Stimulated activated CD4-positive, alpha-beta T cell treated with anti-CD3 and anti-CD28 coated beads, Interleukin-4, amount 100 ng/mL, for 24 hours (primary cell): Measurements from ENCODE around the gene LAMA2.
"Not testable (repeated sequence)": the region's sequence is repeated elsewhere in the genome, so short reads cannot be mapped to it uniquely, and the experiment has no call there.

Experiments used
- DNase-seq: peaks from one replicate; pipeline ENCODE4 v3.0.0-alpha.2; 2020

Gene LAMA2

GRCh38 chr6:129014302-129014701 lies 131.4 kb downstream of the LAMA2 start:
- no peak for DNase-seq

- DNase-seq, result no peak
Observed at GRCh38 chr6:129015721-129016120, 132.8 kb downstream of the LAMA2 start.

- DNase-seq, result no peak
Observed at GRCh38 chr6:129016844-129017243, 133.9 kb downstream of the LAMA2 start.

- DNase-seq, result no peak
Observed at GRCh38 chr6:129022011-129022553, 139.1 kb downstream of the LAMA2 start.

GRCh38 chr6:129026601-129027000 lies 143.7 kb downstream of the LAMA2 start:
- DNase-seq, result no peak

GRCh38 chr6:129029778-129030177 lies 146.8 kb downstream of the LAMA2 start:
- DNase-seq, result no peak

- DNase-seq, result no peak
Observed at GRCh38 chr6:129030215-129030614, 147.3 kb downstream of the LAMA2 start.

- no peak for DNase-seq
Observed at GRCh38 chr6:129031051-129031599, 148.2 kb downstream of the LAMA2 start.

- DNase-seq, result no peak
Observed at GRCh38 chr6:129032602-129033001, 149.7 kb downstream of the LAMA2 start.

- no peak for DNase-seq
Observed at GRCh38 chr6:129033180-129033579, 150.2 kb downstream of the LAMA2 start.

- DNase-seq, result no peak
Observed at GRCh38 chr6:129033581-129033980, 150.6 kb downstream of the LAMA2 start.

GRCh38 chr6:129041563-129041962 lies 158.6 kb downstream of the LAMA2 start:
- no peak for DNase-seq

GRCh38 chr6:129046526-129046925 lies 163.6 kb downstream of the LAMA2 start:
- no peak for DNase-seq

GRCh38 chr6:129047834-129048233 lies 164.9 kb downstream of the LAMA2 start:
- no peak for DNase-seq

- DNase-seq, result no peak
Observed at GRCh38 chr6:129050086-129050485, 167.1 kb downstream of the LAMA2 start.

GRCh38 chr6:129053143-129053542 lies 170.2 kb downstream of the LAMA2 start:
- DNase-seq, result not testable (repeated sequence)

GRCh38 chr6:129055796-129056195 lies 172.9 kb downstream of the LAMA2 start:
- DNase-seq, result no peak

GRCh38 chr6:129059650-129060049 lies 176.7 kb downstream of the LAMA2 start:
- no peak for DNase-seq

GRCh38 chr6:129069006-129069405 lies 186.1 kb downstream of the LAMA2 start:
- no peak for DNase-seq

GRCh38 chr6:129073051-129073450 lies 190.1 kb downstream of the LAMA2 start:
- DNase-seq, result no peak

GRCh38 chr6:129073691-129074395 lies 190.9 kb downstream of the LAMA2 start:
- no peak for DNase-seq

GRCh38 chr6:129084406-129084805 lies 201.5 kb downstream of the LAMA2 start:
- DNase-seq, result no peak

GRCh38 chr6:129088481-129088880 lies 205.5 kb downstream of the LAMA2 start:
- DNase-seq, result not testable (repeated sequence)

- DNase-seq, result no peak
Observed at GRCh38 chr6:129089357-129089756, 206.4 kb downstream of the LAMA2 start.

- no peak for DNase-seq
Observed at GRCh38 chr6:129094147-129094546, 211.2 kb downstream of the LAMA2 start.
